ENCODE results near the gene CYFIP1. TPM values are rescaled to one million over a fixed set of nuclear protein-coding genes. Genes with fewer than 3 reads are reported as not detected.

CYFIP1 gene
- total and polyA plus RNA-seq, 9 of the 15 experiments (the other 6 are each of a cell fraction or from before 2014, with no cell fraction given), result 3.8 to 59.8 (median 28.3) TPM

DNA sequence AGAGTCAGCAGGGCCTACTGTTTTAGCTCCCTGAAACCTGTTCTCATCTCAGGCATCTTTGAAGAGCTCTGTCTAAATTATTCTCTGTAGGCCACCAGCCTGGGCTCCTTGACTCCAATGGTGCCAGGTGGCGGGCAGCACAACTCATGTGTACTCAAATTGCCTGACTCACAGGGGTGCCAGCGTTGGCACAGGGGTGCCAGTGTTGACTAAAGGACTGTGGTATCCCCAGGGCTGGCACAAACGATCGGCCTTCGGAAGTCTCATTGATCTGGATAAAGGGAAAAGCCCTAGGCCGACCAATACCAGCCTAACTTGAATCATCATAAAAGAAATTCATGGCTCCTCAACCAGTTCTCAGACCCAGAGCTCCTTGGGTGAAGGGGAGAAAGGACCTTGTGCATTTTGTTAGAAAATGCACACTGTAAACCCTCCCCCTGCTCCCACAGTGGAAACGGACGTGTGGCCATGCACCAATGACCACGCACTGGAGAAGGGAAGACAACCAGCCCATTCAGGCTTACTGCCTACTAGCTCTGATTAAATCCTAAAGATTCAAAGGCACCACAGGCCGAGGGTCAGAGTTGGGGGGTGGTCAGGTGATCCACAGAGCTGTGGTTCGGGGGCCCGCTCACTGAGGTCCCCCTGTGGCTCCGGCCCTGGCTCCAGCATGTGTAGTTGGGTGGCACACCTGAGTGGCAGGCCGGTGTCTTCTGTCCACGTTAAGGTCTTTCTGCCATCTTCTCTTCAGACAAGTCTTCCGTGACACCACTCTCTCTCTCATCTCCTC, 72.8 kb downstream of the CYFIP1 start (continued):
- TF ChIP-seq, protein P1, sequence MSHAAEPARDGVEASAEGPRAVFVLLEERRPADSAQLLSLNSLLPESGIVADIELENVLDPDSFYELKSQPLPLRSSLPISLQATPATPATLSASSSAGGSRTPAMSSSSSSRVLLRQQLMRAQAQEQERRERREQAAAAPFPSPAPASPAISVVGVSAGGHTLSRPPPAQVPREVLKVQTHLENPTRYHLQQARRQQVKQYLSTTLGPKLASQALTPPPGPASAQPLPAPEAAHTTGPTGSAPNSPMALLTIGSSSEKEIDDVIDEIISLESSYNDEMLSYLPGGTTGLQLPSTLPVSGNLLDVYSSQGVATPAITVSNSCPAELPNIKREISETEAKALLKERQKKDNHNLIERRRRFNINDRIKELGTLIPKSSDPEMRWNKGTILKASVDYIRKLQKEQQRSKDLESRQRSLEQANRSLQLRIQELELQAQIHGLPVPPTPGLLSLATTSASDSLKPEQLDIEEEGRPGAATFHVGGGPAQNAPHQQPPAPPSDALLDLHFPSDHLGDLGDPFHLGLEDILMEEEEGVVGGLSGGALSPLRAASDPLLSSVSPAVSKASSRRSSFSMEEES (CRISPR knock-in tag; IDR thresholded peaks at IDR 0.05), result no peak
- TF ChIP-seq BRF1 (IDR thresholded peaks at IDR 0.05; ENCODE audit: borderline replicate concordance, extremely low read depth, insufficient read length) (no peak), FOXK2 (conservative IDR thresholded peaks at IDR 0.05 in 1 of 2, IDR thresholded peaks at IDR 0.05 in 1 of 2; ENCODE audit: low read depth in 2 of 2) (no peak)
- TF ChIP-seq, protein P2, sequence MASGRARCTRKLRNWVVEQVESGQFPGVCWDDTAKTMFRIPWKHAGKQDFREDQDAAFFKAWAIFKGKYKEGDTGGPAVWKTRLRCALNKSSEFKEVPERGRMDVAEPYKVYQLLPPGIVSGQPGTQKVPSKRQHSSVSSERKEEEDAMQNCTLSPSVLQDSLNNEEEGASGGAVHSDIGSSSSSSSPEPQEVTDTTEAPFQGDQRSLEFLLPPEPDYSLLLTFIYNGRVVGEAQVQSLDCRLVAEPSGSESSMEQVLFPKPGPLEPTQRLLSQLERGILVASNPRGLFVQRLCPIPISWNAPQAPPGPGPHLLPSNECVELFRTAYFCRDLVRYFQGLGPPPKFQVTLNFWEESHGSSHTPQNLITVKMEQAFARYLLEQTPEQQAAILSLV (tag; IDR thresholded peaks at IDR 0.05), result no peak

DNA sequence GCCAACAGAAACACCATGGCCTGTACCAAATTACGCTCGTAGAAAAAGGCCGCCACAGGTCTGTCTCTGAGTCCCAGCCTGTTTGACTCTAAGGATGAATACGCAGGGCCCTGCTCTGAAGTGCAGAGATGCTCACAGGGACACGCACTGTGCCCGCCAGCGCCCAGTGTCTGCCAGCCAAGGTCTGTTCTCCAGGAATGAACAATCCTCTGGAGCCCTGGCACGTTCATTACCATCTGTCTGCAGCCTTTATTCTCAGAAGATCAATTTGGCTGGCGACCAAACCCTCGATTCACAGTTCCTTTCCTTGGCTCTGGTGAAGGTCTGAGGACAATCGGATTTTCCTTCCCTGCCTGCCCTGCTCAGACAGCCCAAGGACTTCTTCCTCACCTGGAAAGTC, 75.4 kb downstream of the CYFIP1 start:
- no peak overlapping the region for H3K4me2 ChIP-seq (ENCODE audit: insufficient read depth, low read length)
- no peaks in the 10 kb centered on the region for H3K9me3 ChIP-seq (replicated peaks; ENCODE audit: control insufficient read depth, insufficient read depth, low read depth, low read length)
- TF ChIP-seq STAT5B (CRISPR knock-in tag; IDR thresholded peaks at IDR 0.05) (no peak), ZNF3 (CRISPR knock-in tag; IDR thresholded peaks at IDR 0.05) (no peak), SIRT6 (IDR thresholded peaks at IDR 0.05; ENCODE audit: low read depth, low read length) (no peak), YBX1 (IDR thresholded peaks at IDR 0.05) (no peak), NCOR1 (IDR thresholded peaks at IDR 0.05) (no peak), TOE1 (IDR thresholded peaks at IDR 0.05; ENCODE audit: borderline replicate concordance) (no peak), TOE1 (CRISPR knock-in tag; IDR thresholded peaks at IDR 0.05; ENCODE audit: borderline replicate concordance, low read depth) (no peak), ZNF184 (CRISPR knock-in tag; IDR thresholded peaks at IDR 0.05) (no peak), DMBX1 (CRISPR knock-in tag; IDR thresholded peaks at IDR 0.05; ENCODE audit: borderline replicate concordance) (no peak), ZNF830 (CRISPR knock-in tag; IDR thresholded peaks at IDR 0.05) (no peak)
- TF ChIP-seq, protein P3, sequence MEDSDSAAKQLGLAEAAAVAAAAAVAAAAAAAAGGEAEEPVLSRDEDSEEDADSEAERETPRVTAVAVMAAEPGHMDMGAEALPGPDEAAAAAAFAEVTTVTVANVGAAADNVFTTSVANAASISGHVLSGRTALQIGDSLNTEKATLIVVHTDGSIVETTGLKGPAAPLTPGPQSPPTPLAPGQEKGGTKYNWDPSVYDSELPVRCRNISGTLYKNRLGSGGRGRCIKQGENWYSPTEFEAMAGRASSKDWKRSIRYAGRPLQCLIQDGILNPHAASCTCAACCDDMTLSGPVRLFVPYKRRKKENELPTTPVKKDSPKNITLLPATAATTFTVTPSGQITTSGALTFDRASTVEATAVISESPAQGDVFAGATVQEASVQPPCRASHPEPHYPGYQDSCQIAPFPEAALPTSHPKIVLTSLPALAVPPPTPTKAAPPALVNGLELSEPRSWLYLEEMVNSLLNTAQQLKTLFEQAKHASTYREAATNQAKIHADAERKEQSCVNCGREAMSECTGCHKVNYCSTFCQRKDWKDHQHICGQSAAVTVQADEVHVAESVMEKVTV (CRISPR knock-in tag; IDR thresholded peaks at IDR 0.05), result no peak
- POLR2A ChIA-PET, result no interaction called here
- H4K20me1 ChIP-seq (replicated peaks; ENCODE audit: control insufficient read depth, insufficient read depth, low read length), result no peaks in the 10 kb centered on the region
- WGBS (ENCODE audit: insufficient coverage, low coverage, missing lambda C conversion rate), result 83% methylated on average over 11 of the region's 11 CpGs
- no peaks in the 10 kb centered on the region for H3K79me2 ChIP-seq (ENCODE audit: control insufficient read depth, insufficient read depth, low read length)
- H3K4me3 ChIP-seq, result no peak overlapping the region
- H3K27ac ChIP-seq (ENCODE audit: extremely low read depth, low read depth, low read length), result no peak overlapping the region
- ATAC-seq (no peak), FAIRE-seq (no peak), DNase-seq (ENCODE audit: extremely low read depth in 1 of 4, low spot score in 3 of 4) (no peak)
- CTCF ChIA-PET (ENCODE audit: low intra/inter-chr PET ratio), result no interaction called here
- peaks cover 45% of the 10 kb centered on the region; the same call in 2 of the 3 replicates for H3K36me3 ChIP-seq (ENCODE audit: control insufficient read depth, insufficient read depth, low read length)
- H3K9me1 ChIP-seq (ENCODE audit: control insufficient read depth, insufficient read depth, low read length), result no peaks in the 10 kb centered on the region
- intact Hi-C loops (cut with micrococcal nuclease), result no loop called here
- no TSS peak for BruUV-seq (replicated peaks)
- no peak overlapping the region for H3K9ac ChIP-seq (ENCODE audit: insufficient read depth in 1 of 2, low read depth in 2 of 2, low read length in 2 of 2)
- in situ Hi-C loops (cut with MboI), result no loop called here
- H2AFZ ChIP-seq (ENCODE audit: low read depth, low read length), result no peak overlapping the region
- H3K27me3 ChIP-seq (ENCODE audit: control insufficient read depth in 2 of 2, insufficient read depth in 2 of 2, low read length in 2 of 2), result no peaks in the 10 kb centered on the region
- H3K4me1 ChIP-seq (replicated peaks in 1 of 2; ENCODE audit: control insufficient read depth in 2 of 2, insufficient read depth in 2 of 2, low read length in 2 of 2), result peaks cover 0 to 3% of the 10 kb centered on the region in 2 experiments; a peak in 3 of 5 replicates

Data from K562 (cell line).